Stimulated activated CD8-positive, alpha-beta memory T cell treated with anti-CD3 and anti-CD28 coated beads, Interleukin-4, amount 100 ng/mL, for 24 hours (primary cell): ENCODE data around the gene RAB28.

Source experiments
- DNase-seq: peaks from one replicate; pipeline ENCODE4 v3.0.0-alpha.2; 2020; ENCODE audit warnings: low read depth

RAB28 gene

GRCh38 chr4:13509442-13509841 is 25.3 kb upstream of the RAB28 start:
- DNase-seq = no peak

- no peak for DNase-seq
These were observed 20.2 kb upstream of the RAB28 start for GRCh38 chr4:13504374-13504773.

- DNase-seq = no peak
These were observed 14.3 kb upstream of the RAB28 start for GRCh38 chr4:13498469-13498868.

GRCh38 chr4:13496605-13497004 is 12.5 kb upstream of the RAB28 start:
- DNase-seq = no peak

GRCh38 chr4:13495753-13496152 is 11.6 kb upstream of the RAB28 start:
- DNase-seq = no peak

GRCh38 chr4:13493793-13494192 is 9.7 kb upstream of the RAB28 start:
- DNase-seq = no peak

- DNase-seq = no peak
These were observed 8.6 kb upstream of the RAB28 start for GRCh38 chr4:13492747-13493146.

- DNase-seq = no peak
These were observed 645 bp upstream of the RAB28 start for GRCh38 chr4:13484749-13485221.

- DNase-seq = no peak
These were observed 395 bp downstream of the RAB28 start for GRCh38 chr4:13483768-13484121.

GRCh38 chr4:13483136-13483767 is 888 bp downstream of the RAB28 start:
- DNase-seq = no peak

- no peak for DNase-seq
These were observed 2.6 kb downstream of the RAB28 start for GRCh38 chr4:13481569-13481968.

- no peak for DNase-seq
These were observed 5.4 kb downstream of the RAB28 start for GRCh38 chr4:13478707-13479106.

- no peak for DNase-seq
These were observed 6.0 kb downstream of the RAB28 start for GRCh38 chr4:13478131-13478530.

- DNase-seq = no peak
These were observed 7.2 kb downstream of the RAB28 start for GRCh38 chr4:13476915-13477314.

- no peak for DNase-seq
These were observed 8.0 kb downstream of the RAB28 start for GRCh38 chr4:13476152-13476551.

GRCh38 chr4:13471400-13471799 is 12.7 kb downstream of the RAB28 start:
- no peak for DNase-seq

GRCh38 chr4:13470379-13470778 is 13.8 kb downstream of the RAB28 start:
- no peak for DNase-seq

GRCh38 chr4:13464973-13465372 is 19.2 kb downstream of the RAB28 start:
- no peak for DNase-seq

- DNase-seq = no peak
These were observed 19.6 kb downstream of the RAB28 start for GRCh38 chr4:13464543-13464942.

- no peak for DNase-seq
These were observed 22.8 kb downstream of the RAB28 start for GRCh38 chr4:13461191-13461905.

- DNase-seq = no peak
These were observed 28.7 kb downstream of the RAB28 start for GRCh38 chr4:13455411-13455810.

- DNase-seq = no peak
These were observed 29.4 kb downstream of the RAB28 start for GRCh38 chr4:13454786-13455185.

- no peak for DNase-seq
These were observed 31.1 kb downstream of the RAB28 start for GRCh38 chr4:13452927-13453579.
